ENCODE measurements around the gene TARS3.

DNA sequence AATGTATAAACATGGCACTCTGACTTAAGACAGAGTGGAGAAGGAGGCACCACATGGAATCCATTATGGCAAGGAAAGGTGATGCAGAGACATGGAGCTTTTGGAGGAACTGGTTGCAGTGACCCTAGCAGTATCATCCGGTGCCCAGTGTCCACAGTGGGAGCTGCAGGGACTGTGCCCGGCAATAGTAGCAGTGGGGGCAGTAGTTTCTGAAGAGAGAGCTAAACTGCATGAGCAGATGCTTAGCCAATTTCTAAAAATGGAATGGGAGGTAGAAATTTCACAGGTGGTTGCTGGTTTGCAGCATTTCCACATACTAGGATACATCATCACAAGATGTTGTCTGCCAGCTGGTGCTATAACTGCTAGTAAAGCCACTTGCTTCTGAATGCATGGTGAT lies 64.3 kb downstream of the TARS3 start:
- TF ChIP-seq CTCF (conservative IDR thresholded peaks at IDR 0.05 in 1 of 2, IDR thresholded peaks at IDR 0.05 in 1 of 2; ENCODE audit: extremely low read depth in 1 of 2, insufficient read depth in 1 of 2, low read depth in 1 of 2, low read length in 2 of 2) (no peak), EZH2 (IDR thresholded peaks at IDR 0.05; ENCODE audit: borderline replicate concordance, low read length) (no peak)
